ENCODE results near the gene GAB2.
A peak's percentile ranks its signal among the peaks of the same experiment; 100 is the strongest.

Gene GAB2

DNA sequence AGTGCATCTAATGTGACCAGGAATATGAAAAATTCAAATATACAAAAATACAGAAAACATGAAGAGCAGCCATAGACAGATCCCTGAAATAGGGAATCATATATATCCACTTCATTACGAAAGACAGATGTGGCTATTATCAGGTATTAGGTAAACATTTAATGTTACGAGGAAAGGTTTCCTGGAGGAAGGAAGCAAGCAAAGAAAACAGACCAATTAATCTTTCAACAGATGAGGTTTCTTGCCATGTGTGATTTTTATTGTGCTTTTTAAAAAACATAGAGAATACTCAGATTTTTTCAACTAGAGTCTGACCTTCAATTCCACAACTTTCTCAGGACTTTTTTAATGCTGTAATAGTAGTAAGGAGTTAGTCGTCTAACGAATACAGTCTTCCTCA, 24.3 kb upstream of the GAB2 start:
- H3K4me3 Mint-ChIP-seq = no peak overlapping the region
- H3K4me1 Mint-ChIP-seq (ENCODE audit: low read depth) = peaks cover 9% of the 10 kb centered on the region
- H3K36me3 Mint-ChIP-seq (ENCODE audit: low read depth) = peaks cover 17% of the 10 kb centered on the region
- no peak overlapping the region for H3K27ac Mint-ChIP-seq
- no peaks in the 10 kb centered on the region for H3K27me3 Mint-ChIP-seq
- no peaks in the 10 kb centered on the region for H3K9me3 Mint-ChIP-seq
- intact Hi-C loops (cut with micrococcal nuclease) = no loop called here

DNA sequence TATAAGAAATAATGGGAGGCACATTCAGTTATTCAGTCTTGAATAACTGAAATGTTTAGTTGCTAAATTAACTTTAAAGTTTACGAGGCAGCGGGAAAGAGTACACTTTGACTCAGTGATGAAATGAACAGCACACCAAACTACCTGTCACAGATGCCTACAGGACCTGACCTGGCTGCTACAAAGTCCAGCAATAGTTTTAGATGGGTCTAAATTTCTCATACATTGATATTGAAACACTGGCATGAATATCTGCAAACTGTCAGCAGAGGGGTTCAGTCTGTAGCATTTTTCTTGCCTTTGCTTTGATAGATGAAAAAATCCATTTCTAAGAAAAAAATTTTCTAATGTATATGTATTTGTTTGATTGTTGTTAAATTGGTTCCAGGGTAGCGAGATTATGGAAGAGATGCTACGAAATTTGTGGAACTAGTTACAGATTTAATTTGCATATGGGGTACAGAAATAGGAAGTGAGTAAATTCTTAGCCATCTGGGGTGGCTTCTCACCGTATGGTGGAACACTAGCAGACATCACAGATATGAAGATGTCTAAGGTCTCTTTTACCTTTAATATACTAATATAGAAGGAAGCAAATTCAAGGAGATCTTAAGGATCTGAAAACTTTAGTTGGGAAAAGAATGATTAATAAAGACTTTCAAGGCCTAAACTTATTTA, 20.8 kb upstream of the GAB2 start:
- Mint-ChIP-seq H3K27ac (no peak overlapping the region), H3K4me3 (no peak overlapping the region), H3K4me1 (ENCODE audit: low read depth) (peaks cover 5% of the 10 kb centered on the region), H3K27me3 (no peaks in the 10 kb centered on the region), H3K36me3 (ENCODE audit: low read depth) (peaks cover 16% of the 10 kb centered on the region), H3K9me3 (no peaks in the 10 kb centered on the region)
- intact Hi-C loops (cut with micrococcal nuclease) = no loop called here

GRCh38 chr11:78432956-78433355, 15.3 kb upstream of the GAB2 start:
- Mint-ChIP-seq H3K36me3 (ENCODE audit: low read depth) (no peaks in the 10 kb centered on the region), H3K27ac (no peak overlapping the region), H3K4me1 (ENCODE audit: low read depth) (peaks cover 19% of the 10 kb centered on the region), H3K9me3 (no peaks in the 10 kb centered on the region), H3K27me3 (no peaks in the 10 kb centered on the region), H3K4me3 (no peak overlapping the region)
- intact Hi-C loops (cut with micrococcal nuclease) = loop anchor here (5.0 kb wide), 1 partner anchor 206 kb away; no protein-coding TSS in a partner anchor

GRCh38 chr11:78432058-78432515, 14.5 kb upstream of the GAB2 start:
- Mint-ChIP-seq H3K27ac (no peak overlapping the region), H3K4me3 (no peak overlapping the region), H3K9me3 (no peaks in the 10 kb centered on the region), H3K4me1 (ENCODE audit: low read depth) (peaks cover 25% of the 10 kb centered on the region), H3K27me3 (no peaks in the 10 kb centered on the region), H3K36me3 (ENCODE audit: low read depth) (no peaks in the 10 kb centered on the region)
- intact Hi-C loops (cut with micrococcal nuclease) = loop anchor here (5.0 kb wide), 1 partner anchor 205 kb away; no protein-coding TSS in a partner anchor

DNA sequence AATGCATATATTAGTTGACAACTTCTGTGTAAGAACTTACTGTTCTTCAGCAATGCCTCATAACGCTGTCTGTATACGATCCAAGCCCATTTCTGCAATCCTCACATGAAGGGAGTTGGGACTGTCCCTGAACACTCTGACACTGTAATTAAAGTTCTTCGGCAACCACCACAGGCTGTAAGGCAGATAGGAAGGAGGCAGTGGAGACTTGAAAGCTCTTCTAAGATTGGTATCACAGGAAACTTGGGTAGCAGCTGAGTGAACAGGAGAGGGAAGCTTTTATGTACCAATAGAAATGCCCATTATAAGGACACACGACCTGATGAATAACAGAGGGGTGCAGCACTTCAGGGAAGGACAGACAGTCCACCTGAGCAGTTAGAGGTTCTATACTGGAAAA, 12.0 kb upstream of the GAB2 start:
- Mint-ChIP-seq H3K27me3 (no peaks in the 10 kb centered on the region), H3K36me3 (ENCODE audit: low read depth) (no peaks in the 10 kb centered on the region), H3K4me1 (ENCODE audit: low read depth) (peaks cover 42% of the 10 kb centered on the region), H3K27ac (peak overlapping the region; percentile 24), H3K9me3 (no peaks in the 10 kb centered on the region), H3K4me3 (no peak overlapping the region)
- intact Hi-C loops (cut with micrococcal nuclease) = loop anchor here (5.0 kb wide), 1 partner anchor 202 kb away; no protein-coding TSS in a partner anchor

GRCh38 chr11:78429209-78429608, 11.6 kb upstream of the GAB2 start:
- intact Hi-C loops (cut with micrococcal nuclease) = no loop called here

GRCh38 chr11:78428773-78429172, 11.2 kb upstream of the GAB2 start:
- Mint-ChIP-seq H3K9me3 (no peaks in the 10 kb centered on the region), H3K27ac (no peak overlapping the region), H3K27me3 (no peaks in the 10 kb centered on the region), H3K4me3 (no peak overlapping the region), H3K4me1 (ENCODE audit: low read depth) (peaks cover 51% of the 10 kb centered on the region), H3K36me3 (ENCODE audit: low read depth) (no peaks in the 10 kb centered on the region)
- intact Hi-C loops (cut with micrococcal nuclease) = no loop called here

More at GRCh38 chr11:78429209-78429608, 11.6 kb upstream of the GAB2 start:
- Mint-ChIP-seq H3K27me3 (no peaks in the 10 kb centered on the region), H3K9me3 (no peaks in the 10 kb centered on the region), H3K4me3 (no peak overlapping the region), H3K36me3 (ENCODE audit: low read depth) (no peaks in the 10 kb centered on the region), H3K4me1 (ENCODE audit: low read depth) (peaks cover 47% of the 10 kb centered on the region), H3K27ac (peak overlapping the region; percentile 24)

- intact Hi-C loops (cut with micrococcal nuclease) = no loop called here
- Mint-ChIP-seq H3K9me3 (no peaks in the 10 kb centered on the region), H3K36me3 (ENCODE audit: low read depth) (no peaks in the 10 kb centered on the region), H3K27ac (peak overlapping the region; percentile 80), H3K27me3 (no peaks in the 10 kb centered on the region), H3K4me1 (ENCODE audit: low read depth) (peaks cover 56% of the 10 kb centered on the region), H3K4me3 (no peak overlapping the region)
Observed at GRCh38 chr11:78428266-78428636, 10.6 kb upstream of the GAB2 start.

DNA sequence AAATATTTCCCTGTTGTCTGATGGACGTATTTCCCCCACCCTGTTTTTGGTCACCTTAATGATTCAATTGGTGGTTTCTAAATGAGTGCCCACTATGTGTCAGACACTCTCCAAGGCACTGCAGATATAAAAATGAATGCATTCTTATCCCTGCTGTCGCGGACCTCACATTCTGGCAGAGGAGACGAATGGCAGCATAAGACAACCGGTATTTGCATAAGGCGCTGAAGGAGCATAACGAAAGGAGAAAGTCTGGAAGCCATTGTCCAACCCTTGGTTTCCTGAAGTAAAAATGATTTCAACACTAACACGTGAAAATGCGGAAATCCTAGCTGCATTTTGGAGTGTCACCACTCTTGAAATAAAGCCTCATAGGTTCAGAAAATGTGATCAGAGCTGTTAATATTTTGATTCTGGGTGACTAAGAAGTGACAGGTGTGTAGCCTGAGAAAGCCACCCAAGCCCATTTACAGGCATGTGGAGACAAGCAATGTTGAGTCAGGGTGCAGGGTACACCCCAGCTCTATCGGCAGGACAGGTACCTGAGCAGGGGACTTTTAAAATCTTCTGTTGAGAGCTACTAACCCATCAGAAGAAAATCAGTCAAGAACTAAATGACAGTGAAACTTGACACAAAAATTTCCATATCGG, 10.1 kb upstream of the GAB2 start:
- peak overlapping the region; percentile 50 for H3K4me3 Mint-ChIP-seq
- no peaks in the 10 kb centered on the region for H3K27me3 Mint-ChIP-seq
- peaks cover 61% of the 10 kb centered on the region for H3K4me1 Mint-ChIP-seq (ENCODE audit: low read depth)
- no peaks in the 10 kb centered on the region for H3K36me3 Mint-ChIP-seq (ENCODE audit: low read depth)
- intact Hi-C loops (cut with micrococcal nuclease) = no loop called here
- peak overlapping the region; percentile 80 for H3K27ac Mint-ChIP-seq
- H3K9me3 Mint-ChIP-seq = no peaks in the 10 kb centered on the region

DNA sequence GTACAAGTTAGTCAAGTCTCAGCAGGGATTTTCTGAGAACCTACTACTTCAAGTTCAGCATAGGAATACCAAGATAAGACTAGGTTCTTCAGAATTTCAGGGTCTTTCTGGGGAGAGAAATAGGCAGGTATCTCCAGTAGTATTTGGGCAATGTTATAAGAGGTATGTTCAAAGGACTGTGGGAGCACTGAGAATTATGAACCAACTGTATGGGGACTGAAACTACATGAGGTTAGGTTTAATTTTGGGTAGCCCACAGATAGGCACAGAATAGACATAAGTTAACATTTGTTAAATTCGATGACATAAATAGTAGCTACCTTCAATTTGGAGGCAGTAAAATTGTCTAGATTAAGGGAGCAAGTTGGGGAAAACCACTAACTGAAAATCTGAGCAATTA, 9.2 kb upstream of the GAB2 start:
- peaks cover 67% of the 10 kb centered on the region for H3K4me1 Mint-ChIP-seq (ENCODE audit: low read depth)
- no peak overlapping the region for H3K4me3 Mint-ChIP-seq
- H3K9me3 Mint-ChIP-seq = no peaks in the 10 kb centered on the region
- H3K27me3 Mint-ChIP-seq = no peaks in the 10 kb centered on the region
- peak overlapping the region; percentile 80 for H3K27ac Mint-ChIP-seq
- intact Hi-C loops (cut with micrococcal nuclease) = no loop called here
- no peaks in the 10 kb centered on the region for H3K36me3 Mint-ChIP-seq (ENCODE audit: low read depth)

DNA sequence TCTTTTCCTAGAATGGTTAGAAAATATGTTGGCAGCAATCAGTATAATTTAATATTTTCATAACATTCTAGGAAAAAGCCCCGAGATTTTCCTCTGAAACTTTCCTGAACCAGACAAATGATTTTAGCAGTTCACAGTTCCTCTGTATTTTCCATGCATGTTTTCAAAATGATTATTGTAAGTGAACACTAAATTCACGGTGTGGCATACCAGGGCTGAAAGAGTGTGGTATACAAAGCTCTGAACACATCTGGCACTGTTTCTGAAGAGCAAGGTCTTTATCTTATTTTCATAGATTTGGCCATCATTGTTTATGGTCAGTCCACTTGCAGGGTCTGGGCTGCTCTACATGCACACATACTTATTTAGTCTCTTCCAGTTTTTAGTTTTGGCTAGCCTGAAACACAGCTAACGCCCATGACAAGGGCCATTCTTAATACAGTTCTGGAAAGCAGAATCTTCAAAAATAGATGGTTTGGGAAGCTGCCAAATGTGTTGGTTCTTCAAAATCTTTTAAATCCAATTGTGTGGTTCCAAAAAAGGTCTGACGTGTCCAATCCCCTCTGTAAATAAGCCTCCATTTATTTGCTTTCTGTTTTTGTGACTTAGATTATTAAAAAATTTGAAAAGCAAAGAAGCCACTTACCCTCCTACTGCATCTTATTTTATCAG, 7.9 kb upstream of the GAB2 start:
- H3K27me3 Mint-ChIP-seq = no peaks in the 10 kb centered on the region
- H3K4me1 Mint-ChIP-seq (ENCODE audit: low read depth) = peaks cover 78% of the 10 kb centered on the region
- H3K27ac Mint-ChIP-seq = peak overlapping the region; percentile 90
- no peak overlapping the region for H3K4me3 Mint-ChIP-seq
- H3K36me3 Mint-ChIP-seq (ENCODE audit: low read depth) = no peaks in the 10 kb centered on the region
- intact Hi-C loops (cut with micrococcal nuclease) = no loop called here
- no peaks in the 10 kb centered on the region for H3K9me3 Mint-ChIP-seq

- intact Hi-C loops (cut with micrococcal nuclease) = no loop called here
- Mint-ChIP-seq H3K27ac (peak overlapping the region; percentile 90), H3K36me3 (ENCODE audit: low read depth) (no peaks in the 10 kb centered on the region), H3K4me3 (peak overlapping the region; percentile 69), H3K27me3 (no peaks in the 10 kb centered on the region), H3K9me3 (no peaks in the 10 kb centered on the region), H3K4me1 (ENCODE audit: low read depth) (peaks cover 80% of the 10 kb centered on the region)
Observed at GRCh38 chr11:78424334-78425270, 7.0 kb upstream of the GAB2 start.

GRCh38 chr11:78423241-78423640, 5.6 kb upstream of the GAB2 start:
- Mint-ChIP-seq H3K9me3 (no peaks in the 10 kb centered on the region), H3K36me3 (ENCODE audit: low read depth) (no peaks in the 10 kb centered on the region), H3K27me3 (no peaks in the 10 kb centered on the region), H3K27ac (peak overlapping the region; percentile 7), H3K4me1 (ENCODE audit: low read depth) (peaks cover 84% of the 10 kb centered on the region), H3K4me3 (no peak overlapping the region)
- intact Hi-C loops (cut with micrococcal nuclease) = no loop called here
